ENCODE data around the gene ITIH4.

GRCh38 chr3:52865994-52866393 is 35.5 kb upstream of the ITIH4 start:
- TF ChIP-seq CTCF (conservative IDR thresholded peaks at IDR 0.05 in 1 of 2, IDR thresholded peaks at IDR 0.05 in 1 of 2; ENCODE audit: extremely low read depth in 1 of 2, insufficient read depth in 1 of 2, low read depth in 1 of 2, low read length in 2 of 2): no peak
- no peak for TF ChIP-seq EZH2 (IDR thresholded peaks at IDR 0.05; ENCODE audit: borderline replicate concordance, low read length)
